Gastrocnemius medialis (tissue), 4 donors: ENCODE results near the gene PFKFB4.

ENCODE experiments used
- POLR2A ChIP-seq, 2 donors: fragments of 450-650 bp; IDR thresholded peaks; one replicate each; pipeline ENCODE4 v1.6.1; 2017; ENCODE audit warnings: antibody characterized with exemption in 2 of 2, mild to moderate bottlenecking in 2 of 2, moderate library complexity in 2 of 2
- TF ChIP-seq, protein P1 (sequence below), 5 experiments: fragments of 450-650 bp in 3 of 5; fragments of 200-600 bp in 2 of 5; sonication (generic) in 2 of 5; IDR thresholded peaks in 4 of 5; conservative IDR thresholded peaks in 1 of 5; 1 replicate in 4 of 5; 2 replicates in 1 of 5; pipeline ENCODE4 v1.5.1; 2016 to 2019; ENCODE audit warnings: antibody characterized with exemption in 5 of 5, mild to moderate bottlenecking in 3 of 5, moderate library complexity in 3 of 5

DNA sequence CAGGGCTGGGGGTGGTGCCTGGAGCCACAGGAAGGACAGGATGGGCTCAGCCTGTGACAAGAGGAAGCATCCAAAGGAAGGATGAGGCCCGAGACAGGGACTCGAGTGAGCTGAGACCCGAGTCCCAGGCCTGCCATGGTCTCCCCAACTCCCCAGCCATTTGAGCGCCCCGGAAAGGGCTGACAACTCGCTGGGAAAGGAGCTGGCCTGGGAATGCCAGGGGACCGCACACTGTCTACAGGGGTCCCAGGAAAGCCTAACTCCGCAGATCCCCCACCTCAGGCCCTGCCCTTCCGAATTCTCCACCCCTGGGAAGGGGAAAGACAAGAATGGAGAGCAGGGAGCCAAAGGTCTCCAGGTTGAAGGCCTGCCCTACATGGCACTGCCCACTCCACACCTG, 31.6 kb downstream of the PFKFB4 start:
- TF ChIP-seq, protein P1, sequence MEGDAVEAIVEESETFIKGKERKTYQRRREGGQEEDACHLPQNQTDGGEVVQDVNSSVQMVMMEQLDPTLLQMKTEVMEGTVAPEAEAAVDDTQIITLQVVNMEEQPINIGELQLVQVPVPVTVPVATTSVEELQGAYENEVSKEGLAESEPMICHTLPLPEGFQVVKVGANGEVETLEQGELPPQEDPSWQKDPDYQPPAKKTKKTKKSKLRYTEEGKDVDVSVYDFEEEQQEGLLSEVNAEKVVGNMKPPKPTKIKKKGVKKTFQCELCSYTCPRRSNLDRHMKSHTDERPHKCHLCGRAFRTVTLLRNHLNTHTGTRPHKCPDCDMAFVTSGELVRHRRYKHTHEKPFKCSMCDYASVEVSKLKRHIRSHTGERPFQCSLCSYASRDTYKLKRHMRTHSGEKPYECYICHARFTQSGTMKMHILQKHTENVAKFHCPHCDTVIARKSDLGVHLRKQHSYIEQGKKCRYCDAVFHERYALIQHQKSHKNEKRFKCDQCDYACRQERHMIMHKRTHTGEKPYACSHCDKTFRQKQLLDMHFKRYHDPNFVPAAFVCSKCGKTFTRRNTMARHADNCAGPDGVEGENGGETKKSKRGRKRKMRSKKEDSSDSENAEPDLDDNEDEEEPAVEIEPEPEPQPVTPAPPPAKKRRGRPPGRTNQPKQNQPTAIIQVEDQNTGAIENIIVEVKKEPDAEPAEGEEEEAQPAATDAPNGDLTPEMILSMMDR (IDR thresholded peaks at IDR 0.05 in 4 of 5, conservative IDR thresholded peaks at IDR 0.05 in 1 of 5): no peak
- TF ChIP-seq POLR2A (IDR thresholded peaks at IDR 0.05): no peak
